Loucy (cell line): ENCODE results near the gene MSMO1.
A peak's percentile ranks its signal among the peaks of the same experiment; 100 is the strongest.

Experiments used
- EZH2phosphoT487 ChIP-seq: fragments of 200-600 bp; IDR thresholded peaks from 2 replicates; pipeline ENCODE4 v1.6.1; 2018; ENCODE audit warnings: antibody characterized with exemption, mild to moderate bottlenecking, moderate library complexity, borderline replicate concordance
- TF ChIP-seq, protein P1 (sequence below): fragments of 200-600 bp; sonication (generic); conservative IDR thresholded peaks from 2 replicates; pipeline ENCODE4 v1.5.1; 2014; ENCODE audit warnings: mild to moderate bottlenecking, antibody characterized with exemption, low read length

- TF ChIP-seq, protein P1, sequence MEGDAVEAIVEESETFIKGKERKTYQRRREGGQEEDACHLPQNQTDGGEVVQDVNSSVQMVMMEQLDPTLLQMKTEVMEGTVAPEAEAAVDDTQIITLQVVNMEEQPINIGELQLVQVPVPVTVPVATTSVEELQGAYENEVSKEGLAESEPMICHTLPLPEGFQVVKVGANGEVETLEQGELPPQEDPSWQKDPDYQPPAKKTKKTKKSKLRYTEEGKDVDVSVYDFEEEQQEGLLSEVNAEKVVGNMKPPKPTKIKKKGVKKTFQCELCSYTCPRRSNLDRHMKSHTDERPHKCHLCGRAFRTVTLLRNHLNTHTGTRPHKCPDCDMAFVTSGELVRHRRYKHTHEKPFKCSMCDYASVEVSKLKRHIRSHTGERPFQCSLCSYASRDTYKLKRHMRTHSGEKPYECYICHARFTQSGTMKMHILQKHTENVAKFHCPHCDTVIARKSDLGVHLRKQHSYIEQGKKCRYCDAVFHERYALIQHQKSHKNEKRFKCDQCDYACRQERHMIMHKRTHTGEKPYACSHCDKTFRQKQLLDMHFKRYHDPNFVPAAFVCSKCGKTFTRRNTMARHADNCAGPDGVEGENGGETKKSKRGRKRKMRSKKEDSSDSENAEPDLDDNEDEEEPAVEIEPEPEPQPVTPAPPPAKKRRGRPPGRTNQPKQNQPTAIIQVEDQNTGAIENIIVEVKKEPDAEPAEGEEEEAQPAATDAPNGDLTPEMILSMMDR: peak; percentile 69
- no peak for TF ChIP-seq EZH2phosphoT487
Measured at GRCh38 chr4:165343353-165344191, 16.1 kb downstream of the MSMO1 start.
